MCF 10A (cell line): ENCODE results near the gene OXSR1. TPM values are rescaled to one million over a fixed set of nuclear protein-coding genes. Genes with fewer than 3 reads are reported as not detected.
"Not testable (repeated sequence)": the region's sequence is repeated elsewhere in the genome, so short reads cannot be mapped to it uniquely, and the experiment has no call there.

Source experiments
- BruUV-seq: library from RNA; stranded (reverse); fragments of 400-500 nt; replicated peaks from 2 replicates; lab custom pipeline; 2021; lab: Mats Ljungman, UMichigan
- CTCF ChIA-PET: fragments of 300-600 bp; sonication (Branson Sonifier 250); formaldehyde crosslinking; extraction: SDS; loops from one replicate; lab custom pipeline; 2021; ENCODE audit warnings: antibody characterized with exemption, inconsistent platforms; lab: Yijun Ruan, JAX
- POLR2A ChIA-PET: fragments of 300-600, 350-650 bp; sonication (Branson Sonifier 250); formaldehyde crosslinking; extraction: SDS; loops from one replicate; lab custom pipeline; 2020; ENCODE audit warnings: antibody characterized with exemption, inconsistent platforms; lab: Yijun Ruan, JAX
- DNase-seq: peaks from one replicate; pipeline ENCODE4 v3.0.0-alpha.2; 2018; ENCODE audit not compliant: unreplicated experiment
- H3K27ac Mint-ChIP-seq: one replicate; pipeline ENCODE4 v1.8.0; 2022; ENCODE audit warnings: mild to moderate bottlenecking, low read depth, mixed read lengths; ENCODE audit not compliant: unreplicated experiment
- H3K27me3 Mint-ChIP-seq: one replicate; pipeline ENCODE4 v1.8.0; 2022; ENCODE audit warnings: mixed read lengths; ENCODE audit not compliant: insufficient read depth, unreplicated experiment
- H3K36me3 Mint-ChIP-seq: one replicate; pipeline ENCODE4 v1.8.0; 2022; ENCODE audit warnings: mild to moderate bottlenecking, moderate library complexity, mixed read lengths; ENCODE audit not compliant: insufficient read depth, unreplicated experiment
- H3K4me1 Mint-ChIP-seq: one replicate; pipeline ENCODE4 v1.8.0; 2022; ENCODE audit warnings: mixed read lengths; ENCODE audit not compliant: insufficient read depth, unreplicated experiment
- H3K4me3 Mint-ChIP-seq: one replicate; pipeline ENCODE4 v1.8.0; 2022; ENCODE audit warnings: mild to moderate bottlenecking, moderate library complexity, mixed read lengths; ENCODE audit not compliant: unreplicated experiment
- H3K9me3 Mint-ChIP-seq: one replicate; pipeline ENCODE4 v1.8.0; 2022; ENCODE audit warnings: mixed read lengths; ENCODE audit not compliant: unreplicated experiment
- intact Hi-C: fragments of 100-400 bp; cut with micrococcal nuclease; formaldehyde crosslinking; loops from 2 replicates; pipeline ENCODE4 v1.14.1; 2022
- total RNA-seq: library from RNA; stranded (reverse); gene quantifications from 2 replicates; pipeline ENCODE4 v1.2.3, GENCODE V29; 2022
- TF ChIP-seq, protein P1 (sequence below): fragments of 200-600 bp; IDR thresholded peaks from one replicate; pipeline ENCODE4 v1.8.0; 2022; ENCODE audit warnings: antibody characterized with exemption, mild to moderate bottlenecking; ENCODE audit not compliant: unreplicated experiment

OXSR1 gene
- total RNA-seq, 1 experiment from 2014 or later, result 75.5 TPM

DNA sequence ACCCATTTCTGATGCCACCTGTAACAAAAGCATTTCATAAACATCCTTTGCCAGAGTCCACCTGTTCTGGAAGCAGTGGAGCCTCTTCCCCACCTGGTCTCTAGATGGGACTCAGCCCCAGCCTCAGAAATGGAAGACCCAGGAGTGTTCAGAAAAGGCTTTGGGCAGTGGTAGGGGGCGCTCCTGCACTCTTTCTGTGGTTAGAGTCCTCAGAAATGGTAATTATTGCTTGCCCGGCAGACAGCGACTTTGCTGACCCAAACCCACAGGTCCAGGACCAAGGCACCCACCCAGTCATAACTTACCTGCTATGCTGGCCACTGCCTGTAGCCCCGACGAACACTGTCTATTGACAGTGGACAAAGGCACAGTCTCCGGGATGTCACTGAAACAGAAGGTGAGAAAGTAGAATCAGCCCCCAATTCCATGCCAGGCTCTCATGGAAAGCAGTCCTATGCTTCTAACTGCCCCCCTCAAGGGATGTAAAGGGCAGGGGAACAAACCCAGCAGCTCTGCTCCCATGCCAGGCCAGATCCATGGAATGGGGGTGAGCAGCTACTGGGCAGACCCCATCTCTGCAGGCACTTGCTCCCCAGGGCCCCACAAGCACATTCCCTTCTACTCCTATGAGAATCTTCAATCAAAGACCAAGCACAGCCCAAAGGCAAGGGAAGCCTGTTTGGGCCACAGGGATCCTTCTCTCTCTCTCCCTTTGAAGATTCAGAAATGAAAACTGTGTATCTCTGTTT is 33.5 kb upstream of the OXSR1 start:
- no peak overlapping the region for H3K27ac Mint-ChIP-seq
- H3K9me3 Mint-ChIP-seq, result no peaks in the 10 kb centered on the region
- no peak overlapping the region for H3K4me3 Mint-ChIP-seq
- intact Hi-C loops, result loop anchor here (1.0 to 5.0 kb wide), 3 partner anchors 116 to 351 kb away; no protein-coding TSS in a partner anchor
- H3K4me1 Mint-ChIP-seq, result peaks cover 30% of the 10 kb centered on the region
- H3K27me3 Mint-ChIP-seq, result no peaks in the 10 kb centered on the region
- no TSS peak for BruUV-seq
- peaks cover 58% of the 10 kb centered on the region for H3K36me3 Mint-ChIP-seq
- DNase-seq, result peak; percentile 60
- TF ChIP-seq, protein P1, sequence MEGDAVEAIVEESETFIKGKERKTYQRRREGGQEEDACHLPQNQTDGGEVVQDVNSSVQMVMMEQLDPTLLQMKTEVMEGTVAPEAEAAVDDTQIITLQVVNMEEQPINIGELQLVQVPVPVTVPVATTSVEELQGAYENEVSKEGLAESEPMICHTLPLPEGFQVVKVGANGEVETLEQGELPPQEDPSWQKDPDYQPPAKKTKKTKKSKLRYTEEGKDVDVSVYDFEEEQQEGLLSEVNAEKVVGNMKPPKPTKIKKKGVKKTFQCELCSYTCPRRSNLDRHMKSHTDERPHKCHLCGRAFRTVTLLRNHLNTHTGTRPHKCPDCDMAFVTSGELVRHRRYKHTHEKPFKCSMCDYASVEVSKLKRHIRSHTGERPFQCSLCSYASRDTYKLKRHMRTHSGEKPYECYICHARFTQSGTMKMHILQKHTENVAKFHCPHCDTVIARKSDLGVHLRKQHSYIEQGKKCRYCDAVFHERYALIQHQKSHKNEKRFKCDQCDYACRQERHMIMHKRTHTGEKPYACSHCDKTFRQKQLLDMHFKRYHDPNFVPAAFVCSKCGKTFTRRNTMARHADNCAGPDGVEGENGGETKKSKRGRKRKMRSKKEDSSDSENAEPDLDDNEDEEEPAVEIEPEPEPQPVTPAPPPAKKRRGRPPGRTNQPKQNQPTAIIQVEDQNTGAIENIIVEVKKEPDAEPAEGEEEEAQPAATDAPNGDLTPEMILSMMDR, result peak; percentile 51
- ChIA-PET CTCF (interaction anchor here (0.6 to 2.2 kb wide), 24 partner anchors 8 to 371 kb away, joined by 3 to 7 read pairs (median 3); no protein-coding TSS in a partner anchor), POLR2A (interaction anchor here (0.7 to 1.1 kb wide), 2 partner anchors 113 to 215 kb away, joined by 3 to 4 read pairs; partner anchors contain the start of gene XYLB)

DNA sequence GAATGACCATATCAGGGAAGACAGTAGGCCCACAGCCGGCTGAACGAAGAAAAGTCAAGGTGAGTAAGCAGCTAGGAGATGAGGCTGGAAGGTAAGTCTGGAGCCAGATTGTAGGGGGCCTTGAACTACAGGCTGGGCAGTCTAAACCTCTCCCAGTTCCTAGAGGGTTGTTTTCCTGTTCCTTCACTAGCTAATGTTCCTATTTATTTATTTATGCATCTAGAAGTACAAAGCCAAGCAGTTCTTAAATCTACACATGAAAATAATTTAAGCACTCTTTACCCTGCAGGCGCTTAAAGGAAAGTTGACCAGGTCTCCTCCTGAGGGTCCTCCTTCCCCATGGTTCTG is 32.2 kb upstream of the OXSR1 start:
- intact Hi-C loops, result loop anchor here (5.0 kb wide), 1 partner anchor 349 kb away; no protein-coding TSS in a partner anchor
- no peaks in the 10 kb centered on the region for H3K27me3 Mint-ChIP-seq
- no TSS peak for BruUV-seq
- peaks cover 45% of the 10 kb centered on the region for H3K36me3 Mint-ChIP-seq
- H3K4me1 Mint-ChIP-seq, result peaks cover 33% of the 10 kb centered on the region
- TF ChIP-seq, protein P1, result no peak
- ChIA-PET POLR2A (interaction anchor here (0.9 kb wide), 1 partner anchor 34 kb away, joined by 3 read pairs; no protein-coding TSS in a partner anchor), CTCF (interaction anchor here (0.7 to 1.4 kb wide), 3 partner anchors 14 to 30 kb away, joined by 3 to 5 read pairs (median 4); no protein-coding TSS in a partner anchor)
- H3K4me3 Mint-ChIP-seq, result no peak overlapping the region
- H3K27ac Mint-ChIP-seq, result no peak overlapping the region
- no peaks in the 10 kb centered on the region for H3K9me3 Mint-ChIP-seq
- DNase-seq, result no peak

DNA sequence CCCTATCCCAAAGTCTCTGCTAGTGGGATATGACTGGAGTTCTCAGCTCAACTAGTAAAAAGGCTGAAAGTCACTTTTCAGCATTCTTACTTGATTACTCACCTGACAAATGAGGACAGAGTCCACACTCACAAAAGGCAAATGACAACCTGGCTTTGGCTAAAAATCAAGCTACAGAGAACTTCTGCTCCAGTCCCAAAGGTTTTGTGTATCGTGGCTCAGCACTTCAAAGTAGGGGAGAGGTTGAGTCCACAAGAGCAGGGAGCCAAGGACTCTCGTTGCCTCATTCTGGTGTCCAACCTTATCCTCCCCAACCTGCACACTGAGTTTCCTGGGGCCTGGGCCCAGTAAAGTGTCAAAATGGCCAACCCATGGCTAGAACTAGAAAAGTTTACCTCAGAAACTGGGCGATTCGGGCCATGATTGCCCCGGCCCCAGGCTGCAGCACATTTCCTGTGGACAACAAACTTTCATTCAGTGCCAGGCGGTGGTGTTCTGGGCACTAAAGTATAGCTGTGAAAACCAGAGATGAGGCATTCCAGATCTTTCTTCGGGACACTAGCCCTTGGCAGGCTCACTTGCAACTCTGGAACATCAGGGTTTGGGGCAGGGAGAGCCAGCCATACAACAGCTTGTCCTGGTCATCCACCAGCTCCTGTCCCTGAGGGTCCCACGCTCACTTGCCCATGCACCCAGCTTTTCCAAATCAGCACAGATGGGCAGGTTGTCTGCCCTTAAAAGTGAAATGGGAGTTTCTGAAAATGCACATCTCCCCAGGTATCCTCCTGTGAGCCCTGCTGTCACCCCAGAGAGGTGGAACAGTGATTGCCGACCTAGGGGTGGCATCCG is 31.6 kb upstream of the OXSR1 start:
- Mint-ChIP-seq H3K27ac (no peak overlapping the region), H3K36me3 (peaks cover 42% of the 10 kb centered on the region), H3K4me1 (peaks cover 35% of the 10 kb centered on the region), H3K4me3 (no peak overlapping the region), H3K27me3 (no peaks in the 10 kb centered on the region), H3K9me3 (no peaks in the 10 kb centered on the region)
- TF ChIP-seq, protein P1, result no peak
- DNase-seq, result no peak
- BruUV-seq, result no TSS peak
- POLR2A ChIA-PET, result interaction anchor here (0.9 kb wide), 1 partner anchor 33 kb away, joined by 3 read pairs; no protein-coding TSS in a partner anchor
- CTCF ChIA-PET, result interaction anchor here (0.6 to 0.9 kb wide), 3 partner anchors 26 to 166 kb away, joined by 3 to 5 read pairs (median 3); no protein-coding TSS in a partner anchor
- intact Hi-C loops, result loop anchor here (5.0 kb wide), 1 partner anchor 349 kb away; no protein-coding TSS in a partner anchor

DNA sequence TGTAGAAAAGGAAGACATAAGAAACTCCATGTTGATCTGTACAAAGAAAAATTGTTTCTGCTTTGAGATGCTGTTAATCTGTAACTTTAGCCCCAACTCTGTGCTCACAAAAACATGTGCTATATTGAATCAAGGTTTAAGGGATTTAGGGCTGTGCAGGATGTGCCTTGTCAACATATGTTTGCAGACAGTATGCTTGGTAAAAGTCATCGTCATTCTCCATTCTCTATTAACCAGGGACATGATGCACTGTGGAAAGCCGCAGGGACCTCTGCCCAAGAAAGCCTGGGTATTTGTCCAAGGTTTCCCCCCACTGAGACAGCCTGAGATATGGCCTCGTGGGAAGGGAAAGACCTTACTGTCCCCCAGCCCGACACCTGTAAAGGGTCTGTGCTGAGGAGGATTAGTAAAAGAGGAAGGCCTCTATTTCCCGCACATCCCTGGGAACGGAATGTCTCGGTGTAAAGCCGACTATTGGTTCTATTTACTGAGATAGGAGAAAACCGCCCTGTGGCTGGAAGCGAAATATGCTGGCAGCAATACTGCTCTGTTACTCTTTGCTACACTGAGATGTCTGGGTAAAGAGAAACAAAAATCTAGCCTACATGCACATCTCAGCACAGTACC is 30.7 kb upstream of the OXSR1 start:
- H3K27me3 Mint-ChIP-seq, BruUV-seq, POLR2A ChIA-PET, H3K9me3 Mint-ChIP-seq, DNase-seq, H3K27ac Mint-ChIP-seq: not testable (repeated sequence)
- intact Hi-C loops, result loop anchor here (5.0 kb wide), 3 partner anchors 93 to 348 kb away; partner anchors contain the start of gene XYLB
- CTCF ChIA-PET, result interaction anchor here (0.6 kb wide), 1 partner anchor 167 kb away, joined by 3 read pairs; no protein-coding TSS in a partner anchor
- peaks cover 40% of the 10 kb centered on the region for H3K4me1 Mint-ChIP-seq
- peaks cover 37% of the 10 kb centered on the region for H3K36me3 Mint-ChIP-seq
- H3K4me3 Mint-ChIP-seq, result peak overlapping the region; percentile 81

DNA sequence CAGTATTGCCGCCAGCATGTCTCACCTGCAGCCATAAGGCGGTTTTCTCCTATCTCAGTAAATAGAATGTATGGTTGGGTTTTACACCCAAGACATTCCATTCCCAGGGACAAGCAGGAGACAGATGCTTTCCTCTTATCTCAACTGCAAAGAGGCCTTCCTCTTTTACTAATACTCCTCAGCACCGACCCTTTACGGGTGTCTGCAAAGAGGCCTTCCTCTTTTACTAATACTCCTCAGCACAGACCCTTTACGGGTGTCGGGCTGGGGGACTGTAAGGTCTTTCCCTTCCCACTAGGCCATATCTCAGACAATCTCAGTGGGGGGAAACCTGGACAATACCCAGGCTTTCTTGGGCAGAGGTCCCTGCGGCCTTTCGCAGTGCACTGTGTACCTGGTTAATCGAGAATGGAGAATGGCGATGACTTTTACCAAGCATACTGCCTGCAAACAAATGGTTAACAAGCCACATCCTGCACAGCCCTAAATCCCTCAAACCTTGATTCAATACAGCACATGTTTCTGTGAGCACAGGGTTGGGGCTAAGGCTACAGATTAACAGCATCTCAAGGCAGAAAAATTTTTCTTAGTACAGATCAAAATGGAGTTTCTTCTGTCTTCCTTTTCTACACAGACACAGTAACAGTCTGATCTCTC is 29.6 kb upstream of the OXSR1 start:
- Mint-ChIP-seq H3K36me3 (peaks cover 26% of the 10 kb centered on the region), H3K4me1 (peaks cover 42% of the 10 kb centered on the region), H3K4me3 (peak overlapping the region; percentile 81), H3K27ac (peak overlapping the region; percentile 71)
- intact Hi-C loops, result loop anchor here (5.0 kb wide), 2 partner anchors 92 to 212 kb away; partner anchors contain the start of gene XYLB
- not testable (repeated sequence) for BruUV-seq, DNase-seq, H3K27me3 Mint-ChIP-seq, H3K9me3 Mint-ChIP-seq
- POLR2A ChIA-PET, result interaction anchor here (1.1 to 8.1 kb wide), 13 partner anchors 11 to 111 kb away, joined by 3 to 199 read pairs (median 6); partner anchors contain the start of gene OXSR1
- CTCF ChIA-PET, result interaction anchor here (1.1 to 2.2 kb wide), 4 partner anchors 31 to 344 kb away, joined by 3 to 7 read pairs (median 6); no protein-coding TSS in a partner anchor
